T-helper 2 cell (primary cell): ENCODE measurements around the gene IFNA7.
A peak's percentile ranks its signal among the peaks of the same experiment; 100 is the strongest.
"Not testable (repeated sequence)": the region's sequence is repeated elsewhere in the genome, so short reads cannot be mapped to it uniquely, and the experiment has no call there.

Experiments used
- DNase-seq, 5 experiments: peaks; one replicate each; pipeline versions ENCODE4 v3.0.0 to v3.0.0-alpha.2; 2012 to 2022

The IFNA7 gene

GRCh38 chr9:21174671-21175070, 27.3 kb downstream of the IFNA7 start:
- no peak for DNase-seq

GRCh38 chr9:21172156-21172555, 29.8 kb downstream of the IFNA7 start:
- DNase-seq = no peak

- no peak for DNase-seq
Observed at GRCh38 chr9:21171351-21171750, 30.7 kb downstream of the IFNA7 start.

GRCh38 chr9:21166560-21166959, 35.4 kb downstream of the IFNA7 start, which contains the start of gene IFNA21:
Gene IFNA21, minus strand, starts transcription at chr9:21166660. Its CDS starts 48 bp downstream, at chr9:21166612.
- DNase-seq = not testable (repeated sequence)

- DNase-seq = no peak
Observed at GRCh38 chr9:21165516-21165915, 36.5 kb downstream of the IFNA7 start.

DNA sequence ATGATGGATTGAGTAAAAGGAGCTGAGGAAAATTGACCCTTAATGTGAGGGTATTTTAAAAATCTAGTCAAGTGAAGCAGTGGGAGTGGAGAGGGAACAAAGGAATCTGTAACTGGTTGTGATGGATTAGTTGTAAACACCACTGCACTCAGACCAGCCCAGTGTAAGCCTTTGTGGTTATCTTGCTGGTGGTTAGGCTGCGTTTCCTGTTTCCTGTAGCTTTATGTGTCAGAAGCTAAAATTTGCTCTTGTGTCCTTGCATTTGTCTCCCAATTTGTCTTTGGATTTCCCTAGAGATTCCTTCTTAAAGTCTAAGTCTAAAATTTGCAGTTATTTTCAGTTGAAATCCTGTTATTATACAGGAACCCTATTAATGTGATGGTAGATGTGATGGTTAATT, 41.8 kb downstream of the IFNA7 start:
- DNase-seq = peak in 2 of 5 experiments; percentile 39 to 86

GRCh38 chr9:21155501-21155900, 46.5 kb downstream of the IFNA7 start:
- DNase-seq = no peak

- peak in 1 of 5 experiments; percentile 56 for DNase-seq
Observed at GRCh38 chr9:21154018-21154608, 47.9 kb downstream of the IFNA7 start.

DNA sequence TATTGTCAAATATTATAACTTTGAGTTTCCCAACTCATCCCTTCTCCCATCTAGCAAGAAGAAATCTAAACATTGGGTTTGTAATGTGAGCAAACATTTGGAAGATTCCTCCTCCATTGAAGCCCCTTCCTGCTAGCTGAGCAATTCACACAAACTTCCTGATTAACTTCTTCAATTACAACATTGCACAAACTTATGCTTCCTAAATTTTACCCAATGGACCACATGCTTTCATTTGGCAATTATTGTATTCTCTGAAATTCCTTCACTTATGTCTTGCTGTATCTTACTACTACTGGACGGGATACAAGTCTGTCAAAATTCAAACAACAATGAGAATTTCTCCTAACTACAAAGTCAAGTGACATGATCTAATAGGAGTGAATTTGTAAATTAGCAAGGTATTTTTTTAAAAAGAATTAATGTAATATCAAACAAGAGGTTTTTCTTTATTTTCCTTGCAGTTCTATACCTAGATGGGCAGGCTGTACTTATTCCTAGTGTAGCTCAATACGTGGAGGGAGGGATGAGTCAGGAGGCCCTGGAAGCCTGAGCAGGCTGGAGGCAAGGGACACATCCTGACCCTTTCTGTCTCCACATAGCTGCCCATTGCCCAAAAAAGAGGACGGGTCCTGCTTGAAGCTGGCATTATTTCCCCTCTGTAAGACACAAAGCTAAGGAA, 48.5 kb downstream of the IFNA7 start:
- no peak for DNase-seq
